Measurements from ENCODE around the gene FHL2.
A peak's percentile ranks its signal among the peaks of the same experiment; 100 is the strongest.

Gene FHL2

GRCh38 chr2:105336786-105337121 lies 62.1 kb downstream of the FHL2 start:
- TF ChIP-seq CTCF (conservative IDR thresholded peaks at IDR 0.05), result no peak
- peak overlapping the region; percentile 96 for H3K27ac ChIP-seq

GRCh38 chr2:105335469-105335868 lies 63.4 kb downstream of the FHL2 start:
- no peak overlapping the region for H3K27ac ChIP-seq
- TF ChIP-seq CTCF (conservative IDR thresholded peaks at IDR 0.05), result no peak

GRCh38 chr2:105334211-105334610 lies 64.6 kb downstream of the FHL2 start:
- H3K27ac ChIP-seq, result no peak overlapping the region
- TF ChIP-seq CTCF (conservative IDR thresholded peaks at IDR 0.05), result no peak

GRCh38 chr2:105330681-105331375 lies 68.0 kb downstream of the FHL2 start:
- TF ChIP-seq CTCF (conservative IDR thresholded peaks at IDR 0.05), result no peak
- peak overlapping the region; percentile 93 for H3K27ac ChIP-seq

- peak within 1 kb of the TSS; percentile 93 for H3K27ac ChIP-seq
- no peak for TF ChIP-seq CTCF (conservative IDR thresholded peaks at IDR 0.05)
Observed at GRCh38 chr2:105329561-105330495, 69.0 kb downstream of the FHL2 start, which contains the start of gene TGFBRAP1. TSS of gene TGFBRAP1 (minus strand) at chr2:105329735. CDS start at chr2:105308301, 21,434 bp downstream.

- TF ChIP-seq CTCF (conservative IDR thresholded peaks at IDR 0.05), result no peak
- H3K27ac ChIP-seq, result peak overlapping the region; percentile 93
Observed at GRCh38 chr2:105329197-105329554, 69.7 kb downstream of the FHL2 start.
